A375 (cell line): Measurements from ENCODE around the gene ZFP1. TPM values are rescaled to one million over a fixed set of nuclear protein-coding genes. Genes with fewer than 3 reads are reported as not detected.

Experiments used
- total RNA-seq: library from RNA; depleted of rRNA; stranded (reverse); fragments of >200 nt; shearing (Covaris generic); gene quantifications from 2 replicates; pipeline ENCODE4 v1.2.3, GENCODE V29; 2014; rRNA removed

The ZFP1 gene
- 4.7 TPM in 2 replicates for total RNA-seq

GRCh38 chr16:75148311-75149195 lies at the start of gene ZFP1:
Gene ZFP1, plus strand, starts transcription at chr16:75148524. Its CDS starts 4,428 bp downstream, at chr16:75152952.

DNA sequence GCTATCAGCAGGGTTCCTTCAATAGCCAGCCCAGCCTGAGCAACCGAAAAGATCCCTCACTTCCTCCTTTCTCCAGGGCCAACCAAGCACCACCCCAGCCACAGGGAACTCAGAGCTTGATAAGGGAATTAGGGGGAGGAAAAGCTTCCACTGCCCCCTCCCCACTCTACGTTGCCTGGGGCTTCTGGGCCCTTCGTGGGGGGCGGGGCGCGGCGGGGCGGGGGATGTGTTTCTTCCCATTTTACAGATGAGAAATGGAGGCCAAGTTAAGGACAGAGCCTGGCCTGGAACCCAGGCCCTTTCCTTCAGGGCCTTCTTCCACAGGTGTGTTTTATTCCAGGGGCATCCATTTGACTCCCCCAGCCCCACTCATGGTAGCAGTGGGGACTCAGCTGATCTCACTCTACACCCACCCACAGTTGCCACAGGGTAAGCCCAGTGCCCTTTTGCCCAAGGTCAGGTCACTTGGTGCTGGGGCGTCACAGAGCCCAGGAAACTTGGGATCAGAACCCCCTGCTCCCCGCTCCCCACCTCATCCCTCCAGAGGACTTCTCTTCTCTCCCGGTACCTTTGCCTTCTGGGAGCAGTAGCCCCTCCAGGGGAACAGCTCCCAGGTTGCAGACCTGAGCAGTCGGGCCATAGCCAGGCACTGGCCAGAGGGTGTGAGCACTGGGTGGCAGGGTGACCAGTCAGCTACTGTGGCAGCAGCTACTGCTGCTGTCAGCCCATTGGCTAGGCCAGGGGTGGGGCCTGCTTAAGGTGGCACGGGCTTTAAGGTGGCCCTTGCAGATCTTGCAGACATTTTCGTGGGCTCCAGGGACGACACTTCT lies 32.0 kb upstream of the ZFP1 start, which contains the start of gene LDHD:
TSS of gene LDHD (minus strand) at position 700 of the 830 bp plus-strand sequence. CDS start at position 640, 60 bp downstream.

DNA sequence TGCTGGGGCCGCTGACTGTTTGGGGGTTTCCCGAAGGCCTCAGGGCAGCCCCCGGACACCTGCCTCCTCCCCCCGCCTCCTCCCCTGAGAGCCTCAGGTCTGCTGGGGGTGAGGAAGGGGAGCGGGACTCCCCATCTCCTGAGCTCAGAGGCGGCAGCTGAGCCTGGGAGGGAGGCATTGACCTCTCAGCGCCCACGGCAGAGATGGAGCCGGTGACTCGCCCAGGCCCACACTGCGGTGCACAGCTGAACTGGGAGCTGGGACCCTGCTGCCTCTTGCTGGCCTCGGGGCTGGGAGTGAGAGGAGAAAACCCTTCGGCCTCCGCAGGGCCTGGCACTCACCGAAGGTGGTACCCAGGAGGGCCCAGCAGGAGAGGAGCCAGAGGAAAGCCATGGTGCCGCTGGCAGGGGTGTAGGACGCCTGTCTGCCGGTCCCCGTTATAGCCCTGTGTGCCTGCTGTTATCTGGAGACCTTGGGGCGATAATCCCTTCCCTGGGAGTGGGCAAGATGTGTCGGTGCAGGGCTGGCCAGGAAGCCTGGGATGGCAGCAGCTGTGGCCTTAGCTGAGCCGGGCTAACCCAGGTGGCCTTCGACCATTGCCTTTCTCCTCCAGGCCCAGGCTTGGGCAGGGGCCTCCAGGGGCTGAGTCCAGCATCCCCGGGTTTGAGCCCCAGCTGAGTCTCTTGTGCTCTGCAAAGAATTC lies 58.6 kb downstream of the ZFP1 start, which contains the start of gene CTRB2:
TSS of gene CTRB2 (minus strand) at position 413 of the 703 bp plus-strand sequence. CDS start at position 393, 20 bp downstream.

GRCh38 chr16:75218256-75219076 lies 70.1 kb downstream of the ZFP1 start, which contains the start of gene CTRB1:
Gene CTRB1, plus strand, starts transcription at chr16:75218988. Its CDS starts 20 bp downstream, at chr16:75219008.

Other genes starting within 250 kb of the ZFP1 start
- gene WDR59, start 163.4 kb upstream of the ZFP1 start, total RNA-seq, result 15.7 and 17.8 TPM in 2 replicates
- gene ZNRF1, start 149.5 kb upstream of the ZFP1 start, total RNA-seq, result 27.6 and 36.6 TPM in 2 replicates
- 0.98 and 1.8 TPM in 2 replicates for gene LDHD, start 31.7 kb upstream of the ZFP1 start, total RNA-seq
- gene CTRB2, start 58.6 kb downstream of the ZFP1 start, total RNA-seq, result 0.26 TPM in 1 of 2 replicates, not detected in the other
- gene CTRB1, start 70.5 kb downstream of the ZFP1 start, total RNA-seq, result not detected in 2 replicates
- 36.0 and 38.9 TPM in 2 replicates for gene BCAR1, start 103.1 kb downstream of the ZFP1 start, total RNA-seq